Heart left ventricle (tissue), 16 donors: ENCODE results near the gene PTPRD. TPM values are rescaled to one million over a fixed set of nuclear protein-coding genes. Genes with fewer than 3 reads are reported as not detected.

Experiments
- ATAC-seq, 4 donors: fragments of 200-7000 bp; cut with Tn5 transposase; one replicate each; pipeline ENCODE4 v1.9.1; 2020 to 2022; ENCODE audit warnings: moderate library complexity in 4 of 4, mild to moderate bottlenecking in 3 of 4, moderate number of reproducible peaks in 1 of 4
- DNase-seq, 5 donors: peaks; one replicate each; pipeline ENCODE4 v3.0.0-alpha.2; 2020
- H3K27ac ChIP-seq, 12 donors: fragments of 200-600 bp; sonication (generic) in 4 of 12; one replicate each; pipeline versions ENCODE4 v1.5.0 to v1.8.0; 2016 to 2022; ENCODE audit warnings: mild to moderate bottlenecking in 2 of 12
- H3K27me3 ChIP-seq, 9 donors: fragments of 200-600 bp; sonication (generic) in 2 of 9; one replicate each; pipeline versions ENCODE4 v1.5.1 to v1.8.0; 2016 to 2022; ENCODE audit warnings: mild to moderate bottlenecking in 3 of 9
- H3K36me3 ChIP-seq, 9 donors: fragments of 200-600 bp; sonication (generic) in 2 of 9; one replicate each; pipeline versions ENCODE4 v1.5.0 to v1.8.0; 2018 to 2022; ENCODE audit warnings: mild to moderate bottlenecking in 2 of 9
- H3K4me1 ChIP-seq, 12 donors: fragments of 200-600 bp; sonication (generic) in 4 of 12; one replicate each; pipeline versions ENCODE4 v1.5.0 to v1.8.0; 2016 to 2022; ENCODE audit warnings: mild to moderate bottlenecking in 3 of 12
- H3K4me3 ChIP-seq, 12 donors: fragments of 200-600 bp; sonication (generic) in 4 of 12; one replicate each; pipeline versions ENCODE4 v1.5.0 to v1.8.0; 2017 to 2022; ENCODE audit warnings: mild to moderate bottlenecking in 9 of 12, moderate library complexity in 4 of 12
- H3K9me3 ChIP-seq, 12 donors: fragments of 200-600 bp; sonication (generic) in 4 of 12; one replicate each; pipeline versions ENCODE4 v1.5.0 to v1.8.0; 2016 to 2022; ENCODE audit warnings: mild to moderate bottlenecking in 1 of 12
- POLR2A ChIP-seq, 2 donors: fragments of 450-650 bp; IDR thresholded peaks; one replicate each; pipeline ENCODE4 v1.6.1; 2017; ENCODE audit warnings: antibody characterized with exemption in 2 of 2, mild to moderate bottlenecking in 2 of 2, moderate library complexity in 2 of 2
- WGBS, 4 donors: extraction: QIAGEN DNeasy Blood & Tissue Kit in 2 of 4; methylation state at CpG; one replicate each; pipeline versions ENCODE4 v1.1.5 to v1.1.7; 2013 to 2018; 5-methylcytosine and 5-hydroxymethylcytosine counted together
- intact Hi-C, 10 donors: fragments of 100-400 bp; cut with DNase I; formaldehyde crosslinking; loops; one replicate each; pipeline versions ENCODE4 v1.11.1 to v1.14.2; 2022
- polyA plus RNA-seq, 2 donors: library from polyadenylated mRNA; stranded (reverse); fragments of 200-250 nt; gene quantifications; one replicate each; pipeline ENCODE4 v1.2.3, GENCODE V29; 2013
- total RNA-seq, 9 donors: library from RNA; depleted of rRNA in 2 of 9; stranded (reverse); fragments of >200 nt in 2 of 9; fragmentation: NEBNext Ultra II Directional in 3 of 9; extraction: Animal tissue kit (Norgen Biotek cat#: 25700) in 3 of 9; gene quantifications; one replicate each; pipeline versions ENCODE4 v1.1.0 to v1.2.4, GENCODE V29; 2016 to 2023
- TF ChIP-seq, protein P1 (sequence below), 12 donors: fragments of 200-600 bp; sonication (generic) in 4 of 12; IDR thresholded peaks; one replicate each; pipeline versions ENCODE4 v1.5.0 to v1.8.0; 2018 to 2022; ENCODE audit warnings: antibody characterized with exemption in 12 of 12, mild to moderate bottlenecking in 5 of 12
- donor health status: ischemic (EF 13 %, LVEDD 7.1; RV severe dilation, severe dysfunction).
- donor health status: healthy with polysubstance abuse.
- donor health status: DM: no; HTN: yes; CAD: no.
- donor health status: DM: no; HTN: no; CAD: no.
- donor health status: ischemic (EF 25% LVEDD 6.9; RV normal size, moderate dysfunction).
- donor health status: ischemic (EF 25% LVEDD 5.7; RV mildly dilated, moderate dysfunction).
- donor health status: healthy.
- donor health status: DM: yes; HTN: yes; CAD: no.
- donor health status: ischemic (EF 35%, LVEDD 5.7; RV mildly dilated, moderate dysfunction).
- donor health status: nonischemic (EF 11% LVEDD 7.7; RV severe dilation, severe dysfunction).
- donor health status: DM: yes; HTN: yes; CAD: no.
- donor health status: PGD.
- donor health status: ischemic (EF 29% LVEDD 5.4; RV normal size, mild dysfunction).
- donor health status: nonischemic (EF 23%, LVEDD 6.1; RV moderate dilation, normal function).

PTPRD gene
- total and polyA plus RNA-seq, 11 donors: 1.4 to 25.3 (median 15.1) TPM

DNA sequence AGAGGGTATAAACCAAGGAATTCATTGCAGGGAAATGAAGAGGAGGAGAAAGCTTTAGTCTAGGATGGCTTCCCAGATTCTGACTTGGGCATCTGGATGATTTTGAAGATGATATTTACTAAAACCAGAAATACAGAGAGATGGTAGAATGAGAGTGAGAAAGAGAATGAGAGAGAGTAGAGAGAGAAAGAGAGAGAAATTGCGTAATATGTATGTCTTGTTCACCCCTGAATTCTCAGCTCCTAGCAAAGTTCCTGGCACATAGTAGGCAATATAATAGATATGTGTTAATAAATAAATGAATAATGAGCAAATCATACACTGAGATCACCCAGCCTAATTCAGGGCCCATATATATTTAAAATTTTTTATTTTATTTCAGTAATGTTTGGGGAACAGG, 1723.7 kb downstream of the PTPRD start:
- DNase-seq (no peak), ATAC-seq (no peak)
- intact Hi-C loops: loop anchor here in 1 of 10 donors (10.0 kb wide), 1 partner anchor 404 kb away; no protein-coding TSS in a partner anchor
- Histone ChIP-seq H3K36me3 (no peaks in the 10 kb centered on the region), H3K4me3 (no peak overlapping the region), H3K4me1 (no peaks in the 10 kb centered on the region), H3K27me3 (no peaks in the 10 kb centered on the region), H3K27ac (no peak overlapping the region), H3K9me3 (no peaks in the 10 kb centered on the region)
- no peak for TF ChIP-seq POLR2A (IDR thresholded peaks at IDR 0.05)
- TF ChIP-seq, protein P1, sequence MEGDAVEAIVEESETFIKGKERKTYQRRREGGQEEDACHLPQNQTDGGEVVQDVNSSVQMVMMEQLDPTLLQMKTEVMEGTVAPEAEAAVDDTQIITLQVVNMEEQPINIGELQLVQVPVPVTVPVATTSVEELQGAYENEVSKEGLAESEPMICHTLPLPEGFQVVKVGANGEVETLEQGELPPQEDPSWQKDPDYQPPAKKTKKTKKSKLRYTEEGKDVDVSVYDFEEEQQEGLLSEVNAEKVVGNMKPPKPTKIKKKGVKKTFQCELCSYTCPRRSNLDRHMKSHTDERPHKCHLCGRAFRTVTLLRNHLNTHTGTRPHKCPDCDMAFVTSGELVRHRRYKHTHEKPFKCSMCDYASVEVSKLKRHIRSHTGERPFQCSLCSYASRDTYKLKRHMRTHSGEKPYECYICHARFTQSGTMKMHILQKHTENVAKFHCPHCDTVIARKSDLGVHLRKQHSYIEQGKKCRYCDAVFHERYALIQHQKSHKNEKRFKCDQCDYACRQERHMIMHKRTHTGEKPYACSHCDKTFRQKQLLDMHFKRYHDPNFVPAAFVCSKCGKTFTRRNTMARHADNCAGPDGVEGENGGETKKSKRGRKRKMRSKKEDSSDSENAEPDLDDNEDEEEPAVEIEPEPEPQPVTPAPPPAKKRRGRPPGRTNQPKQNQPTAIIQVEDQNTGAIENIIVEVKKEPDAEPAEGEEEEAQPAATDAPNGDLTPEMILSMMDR (IDR thresholded peaks at IDR 0.05): no peak
- WGBS, 4 donors: 94 to 100% (median 99%) methylated on average over 1 of the region's 1 CpG

DNA sequence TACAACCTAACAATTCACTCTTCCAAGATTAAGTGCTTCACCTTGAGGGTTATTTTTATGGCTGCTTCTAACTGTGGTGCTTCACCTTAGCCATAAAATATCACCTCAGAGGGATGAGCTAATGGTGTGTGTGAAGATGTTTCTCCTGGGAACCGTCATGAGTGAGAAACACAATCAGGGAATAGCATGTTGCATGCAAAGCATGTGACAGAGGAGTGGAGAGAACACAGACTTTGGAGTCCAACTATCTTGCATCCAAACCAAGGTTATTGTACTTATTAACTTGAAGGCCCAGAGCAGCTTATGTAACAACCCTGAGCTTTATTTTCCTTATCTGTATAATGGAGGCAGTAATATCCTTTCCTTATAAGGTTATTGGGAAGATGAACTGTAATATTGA, 1724.2 kb downstream of the PTPRD start:
- WGBS, 4 donors: 53 to 81% (median 73%) methylated on average over 1 of the region's 1 CpG
- intact Hi-C loops: loop anchor here in 1 of 10 donors (10.0 kb wide), 1 partner anchor 404 kb away; no protein-coding TSS in a partner anchor
- no peaks in the 10 kb centered on the region for H3K36me3 ChIP-seq
- no peaks in the 10 kb centered on the region for H3K27me3 ChIP-seq
- TF ChIP-seq, protein P1 (IDR thresholded peaks at IDR 0.05): no peak
- DNase-seq (no peak), ATAC-seq (no peak)
- H3K27ac ChIP-seq: no peak overlapping the region
- H3K4me3 ChIP-seq: no peak overlapping the region
- no peaks in the 10 kb centered on the region for H3K9me3 ChIP-seq
- no peaks in the 10 kb centered on the region for H3K4me1 ChIP-seq

DNA sequence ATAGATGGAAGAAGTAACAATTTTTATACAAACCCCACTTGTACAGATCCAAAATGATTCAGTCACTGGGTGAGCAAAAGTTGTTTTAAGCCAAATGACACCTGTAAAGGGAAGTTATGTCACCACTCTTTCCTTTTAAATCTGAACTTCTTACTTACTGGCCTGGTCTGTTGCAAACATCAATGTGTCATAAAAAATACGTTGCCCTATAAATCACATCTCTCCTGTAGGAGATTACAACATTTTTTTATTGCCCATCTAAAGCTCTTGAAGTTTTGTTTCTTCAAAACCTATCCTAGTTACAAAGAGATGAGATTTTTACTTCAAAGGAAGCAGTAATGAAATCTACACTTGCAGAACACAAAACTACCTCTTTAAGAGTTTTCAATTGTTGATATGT, 1725.4 kb downstream of the PTPRD start:
- 65 to 75% (median 73%) methylated on average over 1 of the region's 1 CpG for WGBS, 4 donors
- H3K27ac ChIP-seq: no peak overlapping the region
- TF ChIP-seq, protein P1 (IDR thresholded peaks at IDR 0.05): no peak
- no peak for TF ChIP-seq POLR2A (IDR thresholded peaks at IDR 0.05)
- H3K9me3 ChIP-seq: no peaks in the 10 kb centered on the region
- H3K4me1 ChIP-seq: no peaks in the 10 kb centered on the region
- H3K36me3 ChIP-seq: no peaks in the 10 kb centered on the region
- no peak for DNase-seq
- H3K27me3 ChIP-seq: no peaks in the 10 kb centered on the region
- H3K4me3 ChIP-seq: no peak overlapping the region
- no peak for ATAC-seq
- intact Hi-C loops: loop anchor here in 1 of 10 donors (10.0 kb wide), 1 partner anchor 403 kb away; no protein-coding TSS in a partner anchor

DNA sequence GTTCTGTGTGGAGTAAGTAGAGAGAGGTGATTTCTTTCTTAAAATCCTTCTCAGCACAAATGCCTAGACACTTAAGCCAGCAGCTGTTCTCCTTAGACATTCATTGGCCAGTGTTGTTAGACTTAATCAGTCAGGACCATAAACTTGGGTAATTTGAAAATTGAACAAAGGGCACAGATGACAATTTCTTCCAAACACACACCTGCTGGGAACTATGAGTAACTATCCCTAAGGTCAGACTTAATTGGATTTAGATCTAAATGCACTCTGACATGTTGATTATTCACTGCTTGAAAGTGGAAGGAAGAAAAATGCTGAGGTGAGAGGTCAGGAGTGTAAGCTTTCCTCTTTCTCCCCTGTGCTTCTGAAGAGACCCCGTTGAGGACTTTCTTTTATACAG, 1729.5 kb downstream of the PTPRD start:
- no peak overlapping the region for H3K4me3 ChIP-seq
- ATAC-seq (no peak), DNase-seq (no peak)
- H3K4me1 ChIP-seq: no peaks in the 10 kb centered on the region
- H3K36me3 ChIP-seq: no peaks in the 10 kb centered on the region
- H3K9me3 ChIP-seq: no peaks in the 10 kb centered on the region
- WGBS, 4 donors: 61 to 84% (median 71%) methylated on average over 1 of the region's 1 CpG
- no peaks in the 10 kb centered on the region for H3K27me3 ChIP-seq
- no peak overlapping the region for H3K27ac ChIP-seq
- intact Hi-C loops: loop anchor here in 1 of 10 donors (10.0 kb wide), 1 partner anchor 399 kb away; no protein-coding TSS in a partner anchor
- TF ChIP-seq, protein P1 (IDR thresholded peaks at IDR 0.05): no peak
- no peak for TF ChIP-seq POLR2A (IDR thresholded peaks at IDR 0.05)
